IMR-90 (cell line): Measurements from ENCODE around the gene KRT36. TPM values are rescaled to one million over a fixed set of nuclear protein-coding genes. Genes with fewer than 3 reads are reported as not detected.

ENCODE experiments used
- ATAC-seq: fragments of 200-7000 bp; cut with Tn5 transposase; 2 replicates; pipeline ENCODE4 v1.9.1; 2020; ENCODE audit warnings: low read depth, mild to moderate bottlenecking, moderate library complexity
- BruUV-seq: library from RNA; stranded (reverse); fragments of 400-500 nt; replicated peaks from 2 replicates; lab custom pipeline; 2021; lab: Mats Ljungman, UMichigan
- CTCF ChIA-PET: fragments of 300-600 bp; formaldehyde crosslinking; extraction: SDS; loops from one replicate; lab custom pipeline; 2021; ENCODE audit warnings: antibody characterized with exemption; lab: Yijun Ruan, JAX
- POLR2A ChIA-PET: fragments of 300-600 bp; sonication (Branson Sonifier 250); formaldehyde crosslinking; loops from one replicate; lab custom pipeline; 2022; ENCODE audit warnings: antibody characterized with exemption; ENCODE audit not compliant: unreplicated experiment; lab: Charles Lee
- DNase-seq: peaks from one replicate; pipeline ENCODE4 v3.0.0; 2013
- H2AFZ ChIP-seq: replicated peaks from 2 replicates; pipeline ENCODE3; 2013; ENCODE audit warnings: low read length, mild to moderate bottlenecking; ENCODE audit not compliant: poor library complexity
- H2AK5ac ChIP-seq: 2 replicates; pipeline ENCODE4 v1.6.1; 2013; ENCODE audit warnings: low read depth, low read length, inconsistent platforms
- H2AK9ac ChIP-seq: replicated peaks from 2 replicates; pipeline ENCODE3; 2013; ENCODE audit warnings: mild to moderate bottlenecking, low read depth, low read length, moderate library complexity; ENCODE audit not compliant: poor library complexity
- H2BK120ac ChIP-seq: 2 replicates; pipeline ENCODE4 v1.6.1; 2013; ENCODE audit warnings: low read depth, low read length, inconsistent platforms
- H2BK15ac ChIP-seq: 3 replicates; pipeline ENCODE4 v1.6.1; 2013; ENCODE audit warnings: low read depth, low read length, inconsistent platforms
- H2BK20ac ChIP-seq: 2 replicates; pipeline ENCODE4 v1.6.1; 2013; ENCODE audit warnings: low read depth, mild to moderate bottlenecking, inconsistent platforms, low read length, moderate library complexity
- H2BK5ac ChIP-seq: 2 replicates; pipeline ENCODE4 v1.6.1; 2013; ENCODE audit warnings: mild to moderate bottlenecking, low read depth, low read length, inconsistent platforms; ENCODE audit not compliant: poor library complexity, severe bottlenecking
- H3K14ac ChIP-seq: replicated peaks from 2 replicates; pipeline ENCODE4 v1.6.1; 2013; ENCODE audit warnings: low read depth, low read length, inconsistent platforms
- H3K18ac ChIP-seq: 2 replicates; pipeline ENCODE4 v1.6.1; 2013; ENCODE audit warnings: low read depth, low read length, control low read depth
- H3K23ac ChIP-seq: 2 replicates; pipeline ENCODE4 v1.6.1; 2013; ENCODE audit warnings: low read depth, low read length, inconsistent platforms
- H3K27ac ChIP-seq: 2 replicates; pipeline ENCODE4 v1.5.1; 2013; ENCODE audit warnings: mild to moderate bottlenecking, control low read depth, low read length; ENCODE audit not compliant: insufficient read depth
- H3K27me3 ChIP-seq: 2 replicates; pipeline ENCODE4 v1.6.1; 2013; ENCODE audit warnings: low read length; ENCODE audit not compliant: control insufficient read depth, insufficient read depth
- H3K36me3 ChIP-seq: 2 replicates; pipeline ENCODE4 v1.6.1; 2013; ENCODE audit warnings: low read length, mixed read lengths; ENCODE audit not compliant: control insufficient read depth, insufficient read depth
- H3K4ac ChIP-seq: 2 replicates; pipeline ENCODE4 v1.6.1; 2013; ENCODE audit warnings: low read depth, low read length, inconsistent platforms
- H3K4me1 ChIP-seq: 2 replicates; pipeline ENCODE4 v1.6.1; 2013; ENCODE audit warnings: low read length, mixed read lengths; ENCODE audit not compliant: control insufficient read depth, insufficient read depth
- H3K4me2 ChIP-seq: 2 replicates; pipeline ENCODE4 v1.6.1; 2013; ENCODE audit warnings: low read depth, mild to moderate bottlenecking, control low read depth, low read length, moderate library complexity
- H3K4me3 ChIP-seq: 2 replicates; pipeline ENCODE4 v1.5.1; 2013; ENCODE audit warnings: low read depth, mild to moderate bottlenecking, control low read depth, low read length, moderate library complexity; ENCODE audit not compliant: insufficient read depth
- H3K56ac ChIP-seq: 2 replicates; pipeline ENCODE4 v1.6.1; 2013; ENCODE audit warnings: low read length, inconsistent platforms; ENCODE audit not compliant: insufficient read depth; ENCODE audit errors: extremely low read depth
- H3K79me1 ChIP-seq, 2 experiments: 2 replicates each; pipeline ENCODE4 v1.6.1; 2013; ENCODE audit warnings: low read length in 2 of 2, inconsistent platforms in 1 of 2, low read depth in 1 of 2
- H3K9ac ChIP-seq: 2 replicates; pipeline ENCODE4 v1.6.1; 2013; ENCODE audit warnings: low read depth, low read length, control low read depth
- H3K9me1 ChIP-seq: 2 replicates; pipeline ENCODE4 v1.6.1; 2013; ENCODE audit warnings: low read length, inconsistent platforms; ENCODE audit not compliant: insufficient read depth
- H3K9me3 ChIP-seq: 2 replicates; pipeline ENCODE4 v1.6.1; 2013; ENCODE audit warnings: low read length; ENCODE audit not compliant: control insufficient read depth, insufficient read depth
- H4K20me1 ChIP-seq: 2 replicates; pipeline ENCODE4 v1.6.1; 2013; ENCODE audit warnings: low read length, inconsistent platforms; ENCODE audit not compliant: insufficient read depth
- H4K5ac ChIP-seq: 2 replicates; pipeline ENCODE4 v1.6.1; 2013; ENCODE audit warnings: mild to moderate bottlenecking, low read depth, low read length, control low read depth
- H4K8ac ChIP-seq, 2 experiments: 2 replicates each; pipeline ENCODE4 v1.6.1; 2013; ENCODE audit warnings: low read depth in 2 of 2, low read length in 2 of 2, control low read depth in 1 of 2, inconsistent platforms in 1 of 2
- H4K91ac ChIP-seq: 2 replicates; pipeline ENCODE4 v1.6.1; 2013; ENCODE audit warnings: low read depth, low read length, inconsistent platforms; ENCODE audit not compliant: insufficient read depth
- USF2 ChIP-seq: fragments of 150-350 bp; IDR thresholded peaks from 2 replicates; pipeline ENCODE4 v1.6.1; 2017; ENCODE audit warnings: mild to moderate bottlenecking, antibody characterized with exemption, low read length, low read depth
- whole genome bisulfite sequencing, 2 experiments: methylation state at CpG; one replicate each; pipeline versions ENCODE4 v1.1.5 to v1.1.7; 2013; ENCODE audit warnings: missing lambda C conversion rate in 2 of 2; ENCODE audit not compliant: insufficient read length in 1 of 2; ENCODE audit errors: extremely low coverage in 2 of 2; 5-methylcytosine and 5-hydroxymethylcytosine counted together
- dilution Hi-C: fragments of 300-500 bp; cut with HindIII; formaldehyde crosslinking; loops from one replicate; pipeline ENCODE4 v1.14.3; 2018; ENCODE audit warnings: low sequenced_read_pairs; ENCODE audit not compliant: unreplicated experiment
- in situ Hi-C: fragments of 300-500 bp; cut with MboI; formaldehyde crosslinking; loops from 3 replicates; pipeline ENCODE4 v1.14.3; 2019; ENCODE audit warnings: low sequenced_read_pairs, inconsistent platforms, mixed read lengths
- intact Hi-C: fragments of 100-400 bp; cut with micrococcal nuclease; formaldehyde crosslinking; loops from 2 replicates; pipeline ENCODE4 v1.10.0; 2022
- polyA plus RNA-seq, 3 experiments: library from polyadenylated mRNA; depleted of rRNA; stranded (reverse); fragments of >200 nt; gene quantifications; 2 replicates each; pipeline ENCODE4 v1.2.3, GENCODE V29; 2012; ENCODE audit warnings: low replicate concordance in 1 of 3
- total RNA-seq: library from RNA; depleted of rRNA; stranded (reverse); fragments of >200 nt; gene quantifications from 2 replicates; pipeline ENCODE4 v1.2.3, GENCODE V29; 2012

Gene KRT36
- total and polyA plus RNA-seq, 2 of the 4 experiments (the other 2 are of a cell fraction): not detected

GRCh38 chr17:41478237-41478636 lies 11.5 kb downstream of the KRT36 start:
- no peaks in the 10 kb centered on the region for H3K4me1 ChIP-seq
- H2AK5ac ChIP-seq: 0 out of 2 replicates have a peak overlapping the region, but pooled peaks have one; percentile 51
- no peaks in the 10 kb centered on the region for H3K79me1 ChIP-seq
- no peaks in the 10 kb centered on the region for H4K20me1 ChIP-seq
- H3K9ac ChIP-seq: no peak overlapping the region
- ChIA-PET POLR2A (no interaction called here), CTCF (no interaction called here)
- dilution Hi-C loops: no loop called here
- in situ Hi-C loops: no loop called here
- H3K23ac ChIP-seq: no peak overlapping the region
- no peak overlapping the region for H4K8ac ChIP-seq
- no peak overlapping the region for H3K4me3 ChIP-seq
- H3K9me1 ChIP-seq: peaks cover 3% of the 10 kb centered on the region; the same call in 1 of the 2 replicates
- no peak overlapping the region for H2BK5ac ChIP-seq
- H4K91ac ChIP-seq: no peak overlapping the region
- peaks cover 16% of the 10 kb centered on the region for H3K27me3 ChIP-seq
- H2BK20ac ChIP-seq: no peak overlapping the region
- H3K18ac ChIP-seq: no peak overlapping the region
- intact Hi-C loops: no loop called here
- WGBS, 2 experiments: 88% methylated on average over 6 of the region's 8 CpGs; no CpG with 5 or more reads in 1 of the 2 experiments
- ATAC-seq (no peak), DNase-seq (no peak)
- H3K27ac ChIP-seq: no peak overlapping the region
- no peak overlapping the region for H2BK120ac ChIP-seq
- H2BK15ac ChIP-seq: no peak overlapping the region
- H3K4ac ChIP-seq: no peak overlapping the region
- no peak overlapping the region for H4K5ac ChIP-seq
- H2AK9ac ChIP-seq: no peak overlapping the region
- no peak overlapping the region for H2AFZ ChIP-seq
- peaks cover 2% of the 10 kb centered on the region; the same call in 1 of the 2 replicates for H3K9me3 ChIP-seq
- BruUV-seq: no TSS peak
- TF ChIP-seq USF2: no peak
- H3K36me3 ChIP-seq: no peaks in the 10 kb centered on the region
- H3K56ac ChIP-seq: no peak overlapping the region
- no peak overlapping the region for H3K14ac ChIP-seq
- no peak overlapping the region for H3K4me2 ChIP-seq
